Uterus (tissue), 2 donors: ENCODE measurements around the gene RAB41.

Source experiments
- CTCF ChIP-seq, 4 experiments: fragments of 200-600 bp in 2 of 4; fragments of 450-650 bp in 2 of 4; sonication (generic) in 2 of 4; IDR thresholded peaks; one replicate each; pipeline ENCODE4 v1.5.1; 2016 to 2019; ENCODE audit warnings: antibody characterized with exemption in 4 of 4, mild to moderate bottlenecking in 2 of 4, moderate library complexity in 1 of 4
- POLR2A ChIP-seq, 2 donors: fragments of 450-650 bp; IDR thresholded peaks; one replicate each; pipeline ENCODE4 v1.6.1; 2016; ENCODE audit warnings: antibody characterized with exemption in 2 of 2, mild to moderate bottlenecking in 1 of 2, moderate library complexity in 1 of 2

- no peak for TF ChIP-seq CTCF (IDR thresholded peaks at IDR 0.05)
- TF ChIP-seq POLR2A (IDR thresholded peaks at IDR 0.05): no peak
Observed at GRCh38 chrX:70292788-70293187, 10.8 kb downstream of the RAB41 start.
